Mesenchymal stem cell (in vitro differentiated cells and primary cell): ENCODE results near the gene GULP1.

ENCODE experiments used
- DNase-seq: peaks from one replicate; pipeline ENCODE4 v3.0.0-alpha.2; 2013
- H2AFZ ChIP-seq: one replicate; pipeline ENCODE4 v1.6.1; 2013; ENCODE audit warnings: low read depth, mild to moderate bottlenecking, control low read depth, inconsistent platforms, low read length, moderate library complexity
- H2AK5ac ChIP-seq: 2 replicates; pipeline ENCODE4 v1.6.1; 2013; ENCODE audit warnings: low read length, moderate library complexity, mild to moderate bottlenecking, inconsistent platforms; ENCODE audit not compliant: severe bottlenecking
- H2BK120ac ChIP-seq: one replicate; pipeline ENCODE4 v1.6.1; 2013; ENCODE audit warnings: low read depth, mild to moderate bottlenecking, inconsistent platforms, low read length, moderate library complexity
- H2BK12ac ChIP-seq, 2 experiments: one replicate each; pipeline ENCODE4 v1.6.1; 2013; ENCODE audit warnings: inconsistent platforms in 2 of 2, low read length in 2 of 2, mild to moderate bottlenecking in 2 of 2, moderate library complexity in 2 of 2, control low read depth in 1 of 2
- H2BK15ac ChIP-seq: one replicate; pipeline ENCODE4 v1.6.1; 2013; ENCODE audit warnings: mild to moderate bottlenecking, low read depth, inconsistent platforms; ENCODE audit not compliant: poor library complexity, severe bottlenecking
- H2BK5ac ChIP-seq: 2 replicates; pipeline ENCODE4 v1.6.1; 2013; ENCODE audit warnings: low read depth, mild to moderate bottlenecking, low read length, control low read depth, inconsistent platforms; ENCODE audit not compliant: poor library complexity, severe bottlenecking
- H3K14ac ChIP-seq, 2 experiments: one replicate each; pipeline ENCODE4 v1.6.1; 2013; ENCODE audit warnings: inconsistent platforms in 2 of 2, low read length in 2 of 2, control low read depth in 1 of 2, mild to moderate bottlenecking in 1 of 2, moderate library complexity in 1 of 2
- H3K18ac ChIP-seq, 2 experiments: one replicate each; pipeline ENCODE4 v1.6.1; 2013; ENCODE audit warnings: inconsistent platforms in 2 of 2, low read length in 2 of 2, control low read depth in 1 of 2, low read depth in 1 of 2, mild to moderate bottlenecking in 1 of 2
- H3K23ac ChIP-seq, 2 experiments: one replicate each; pipeline ENCODE4 v1.6.1; 2013; ENCODE audit warnings: inconsistent platforms in 2 of 2, low read length in 2 of 2, mild to moderate bottlenecking in 2 of 2, moderate library complexity in 2 of 2, control low read depth in 1 of 2
- H3K27ac ChIP-seq: 2 replicates; pipeline ENCODE4 v1.5.1; 2013; ENCODE audit warnings: mild to moderate bottlenecking, moderate library complexity, low read length, control low read depth, inconsistent platforms; ENCODE audit not compliant: poor library complexity, severe bottlenecking
- H3K27me3 ChIP-seq, 2 experiments: 2 replicates each; pipeline versions ENCODE4 v1.6.1 to v1.7.0; 2013; ENCODE audit warnings: low read length in 2 of 2, mild to moderate bottlenecking in 2 of 2, moderate library complexity in 2 of 2, control low read depth in 1 of 2, inconsistent platforms in 1 of 2; ENCODE audit not compliant: control insufficient read depth in 1 of 2, insufficient read depth in 1 of 2
- H3K36me3 ChIP-seq, 2 experiments: 2 replicates each; pipeline versions ENCODE4 v1.6.1 to v1.7.0; 2013; ENCODE audit warnings: low read length in 2 of 2, control low read depth in 1 of 2, inconsistent platforms in 1 of 2, low read depth in 1 of 2, mild to moderate bottlenecking in 1 of 2; ENCODE audit not compliant: insufficient read depth in 2 of 2, control insufficient read depth in 1 of 2
- H3K4ac ChIP-seq, 2 experiments: one replicate each; pipeline ENCODE4 v1.6.1; 2013; ENCODE audit warnings: inconsistent platforms in 2 of 2, low read length in 2 of 2, mild to moderate bottlenecking in 2 of 2, moderate library complexity in 2 of 2, control low read depth in 1 of 2, low read depth in 1 of 2
- H3K4me1 ChIP-seq: 2 replicates; pipeline ENCODE4 v1.6.1; 2013; ENCODE audit warnings: low read depth, low read length, control low read depth; ENCODE audit not compliant: control insufficient read depth, insufficient read depth
- H3K4me2 ChIP-seq: 2 replicates; pipeline ENCODE4 v1.6.1; 2013; ENCODE audit warnings: low read length, mild to moderate bottlenecking, inconsistent platforms; ENCODE audit not compliant: poor library complexity, severe bottlenecking
- H3K4me3 ChIP-seq, 2 experiments: 2 replicates each; pipeline versions ENCODE4 v1.5.1 to v1.7.0; 2013; ENCODE audit warnings: low read length in 2 of 2, mild to moderate bottlenecking in 2 of 2, control low read depth in 1 of 2, low read depth in 1 of 2; ENCODE audit not compliant: insufficient read depth in 1 of 2
- H3K79me1 ChIP-seq: replicated peaks from 2 replicates; pipeline ENCODE4 v1.6.1; 2013; ENCODE audit warnings: mild to moderate bottlenecking, control low read depth, low read length, inconsistent platforms; ENCODE audit not compliant: poor library complexity, severe bottlenecking
- H3K9ac ChIP-seq: 2 replicates; pipeline ENCODE4 v1.7.0; 2013; ENCODE audit warnings: mild to moderate bottlenecking, low read length, moderate library complexity
- H3K9me3 ChIP-seq: 2 replicates; pipeline ENCODE4 v1.7.0; 2013; ENCODE audit warnings: mild to moderate bottlenecking, low read length; ENCODE audit not compliant: control insufficient read depth
- H4K8ac ChIP-seq: one replicate; pipeline ENCODE4 v1.6.1; 2013; ENCODE audit warnings: inconsistent platforms, mild to moderate bottlenecking, low read length, moderate library complexity
- H4K91ac ChIP-seq: one replicate; pipeline ENCODE4 v1.6.1; 2013; ENCODE audit warnings: mild to moderate bottlenecking, low read length, inconsistent platforms
- WGBS: methylation state at CpG from one replicate; pipeline ENCODE4 v1.1.7; 2013; ENCODE audit warnings: mixed read lengths; 5-methylcytosine and 5-hydroxymethylcytosine counted together

Gene GULP1

GRCh38 chr2:188523919-188524318, 232.2 kb downstream of the GULP1 start:
- no peaks in the 10 kb centered on the region for H3K9me3 ChIP-seq
- no peak overlapping the region for H3K4me2 ChIP-seq
- H3K4me1 ChIP-seq = no peaks in the 10 kb centered on the region
- H2BK120ac ChIP-seq = no peak overlapping the region
- H3K27me3 ChIP-seq = no peaks in the 10 kb centered on the region
- no peak overlapping the region for H2AK5ac ChIP-seq
- H2BK15ac ChIP-seq = no peak overlapping the region
- H2BK5ac ChIP-seq = no peak overlapping the region
- H3K18ac ChIP-seq = no peak overlapping the region
- no peak overlapping the region for H2AFZ ChIP-seq
- no peak overlapping the region for H3K4me3 ChIP-seq
- no CpG with 5 or more reads among the region's 1 CpG for WGBS
- no peak overlapping the region for H3K23ac ChIP-seq
- no peak overlapping the region for H4K91ac ChIP-seq
- H3K9ac ChIP-seq = peak overlapping the region; percentile 34
- H2BK12ac ChIP-seq = no peak overlapping the region
- H4K8ac ChIP-seq = no peak overlapping the region
- H3K14ac ChIP-seq = no peak overlapping the region
- H3K36me3 ChIP-seq = no peaks in the 10 kb centered on the region
- H3K79me1 ChIP-seq = peaks cover 11% of the 10 kb centered on the region
- no peak overlapping the region for H3K27ac ChIP-seq
- no peak for DNase-seq
- H3K4ac ChIP-seq = no peak overlapping the region

- Histone ChIP-seq H2BK12ac (no peak overlapping the region), H3K18ac (no peak overlapping the region), H3K27ac (no peak overlapping the region), H3K9me3 (no peaks in the 10 kb centered on the region), H2AFZ (no peak overlapping the region), H2BK120ac (no peak overlapping the region), H3K14ac (no peak overlapping the region), H3K79me1 (peaks cover 10% of the 10 kb centered on the region), H3K36me3 (no peaks in the 10 kb centered on the region), H4K8ac (no peak overlapping the region), H3K9ac (peak overlapping the region; percentile 81), H3K23ac (no peak overlapping the region), H3K4me3 (no peak overlapping the region), H3K4me1 (no peaks in the 10 kb centered on the region), H2AK5ac (no peak overlapping the region), H3K4me2 (no peak overlapping the region), H4K91ac (no peak overlapping the region), H2BK5ac (no peak overlapping the region), H2BK15ac (no peak overlapping the region), H3K27me3 (no peaks in the 10 kb centered on the region), H3K4ac (no peak overlapping the region)
- peak; percentile 76 for DNase-seq
- no CpG with 5 or more reads among the region's 2 CpGs for WGBS
These were observed 232.9 kb downstream of the GULP1 start for GRCh38 chr2:188524519-188525113.

- Histone ChIP-seq H4K91ac (no peak overlapping the region), H2BK5ac (no peak overlapping the region), H3K4me3 (no peak overlapping the region), H3K27me3 (no peaks in the 10 kb centered on the region), H3K79me1 (peaks cover 5% of the 10 kb centered on the region), H3K9ac (peak overlapping the region; percentile 81), H3K14ac (no peak overlapping the region), H3K4me1 (no peaks in the 10 kb centered on the region), H3K4ac (no peak overlapping the region), H3K9me3 (no peaks in the 10 kb centered on the region), H3K27ac (no peak overlapping the region), H3K23ac (no peak overlapping the region), H2AK5ac (no peak overlapping the region), H3K4me2 (no peak overlapping the region), H2BK12ac (no peak overlapping the region), H3K18ac (no peak overlapping the region), H3K36me3 (no peaks in the 10 kb centered on the region), H4K8ac (no peak overlapping the region), H2AFZ (no peak overlapping the region), H2BK15ac (no peak overlapping the region), H2BK120ac (no peak overlapping the region)
- DNase-seq = no peak
These were observed 235.0 kb downstream of the GULP1 start for GRCh38 chr2:188526701-188527100.

- Histone ChIP-seq H3K14ac (no peak overlapping the region), H3K4ac (no peak overlapping the region), H4K91ac (no peak overlapping the region), H3K79me1 (peaks cover 5% of the 10 kb centered on the region), H2AK5ac (no peak overlapping the region), H3K9ac (peak overlapping the region; percentile 81), H3K23ac (no peak overlapping the region), H3K4me3 (peak overlapping the region in 1 of 2 experiments; percentile 61), H4K8ac (no peak overlapping the region), H2BK12ac (peak overlapping the region in 1 of 2 experiments; percentile 10), H2BK120ac (no peak overlapping the region), H3K18ac (no peak overlapping the region), H3K27ac (no peak overlapping the region), H3K4me1 (no peaks in the 10 kb centered on the region), H2AFZ (no peak overlapping the region), H3K36me3 (no peaks in the 10 kb centered on the region), H2BK15ac (no peak overlapping the region), H3K27me3 (no peaks in the 10 kb centered on the region), H3K4me2 (no peak overlapping the region), H3K9me3 (no peaks in the 10 kb centered on the region), H2BK5ac (no peak overlapping the region)
- WGBS = 38% methylated on average over 1 of the region's 1 CpG
- peak; percentile 40 for DNase-seq
These were observed 235.5 kb downstream of the GULP1 start for GRCh38 chr2:188527141-188527540.
